NCI-H82 (cell line): Measurements from ENCODE around the gene ITFG1.
"Not testable (repeated sequence)": the region's sequence is repeated elsewhere in the genome, so short reads cannot be mapped to it uniquely, and the experiment has no call there.

ENCODE experiments used
- DNase-seq: peaks from one replicate; lab custom pipeline; 2025; lab: John Stamatoyannopoulos, UW

The ITFG1 gene

GRCh38 chr16:47324309-47324708 lies 136.6 kb downstream of the ITFG1 start:
- not testable (repeated sequence) for DNase-seq

GRCh38 chr16:47323241-47323640 lies 137.6 kb downstream of the ITFG1 start:
- DNase-seq = no peak

GRCh38 chr16:47320546-47321310 lies 140.1 kb downstream of the ITFG1 start:
- no peak for DNase-seq

GRCh38 chr16:47317465-47318240 lies 143.2 kb downstream of the ITFG1 start:
- no peak for DNase-seq

- DNase-seq = no peak
Measured at GRCh38 chr16:47316442-47317015, 144.3 kb downstream of the ITFG1 start.

GRCh38 chr16:47311738-47312505 lies 148.9 kb downstream of the ITFG1 start:
- DNase-seq = no peak

GRCh38 chr16:47310792-47311211 lies 150.1 kb downstream of the ITFG1 start:
- no peak for DNase-seq

- no peak for DNase-seq
Measured at GRCh38 chr16:47309581-47310312, 151.1 kb downstream of the ITFG1 start.

GRCh38 chr16:47308601-47309000 lies 152.3 kb downstream of the ITFG1 start:
- no peak for DNase-seq

- no peak for DNase-seq
Measured at GRCh38 chr16:47304563-47304962, 156.3 kb downstream of the ITFG1 start.

GRCh38 chr16:47299587-47299986 lies 161.3 kb downstream of the ITFG1 start:
- DNase-seq = no peak

GRCh38 chr16:47284999-47285398 lies 175.9 kb downstream of the ITFG1 start:
- no peak for DNase-seq

GRCh38 chr16:47278306-47278970 lies 182.4 kb downstream of the ITFG1 start:
- DNase-seq = no peak

GRCh38 chr16:47276522-47276921 lies 184.3 kb downstream of the ITFG1 start:
- DNase-seq = no peak

- no peak for DNase-seq
Measured at GRCh38 chr16:47262938-47263337, 197.9 kb downstream of the ITFG1 start.

- no peak for DNase-seq
Measured at GRCh38 chr16:47260503-47260902, 200.4 kb downstream of the ITFG1 start.

GRCh38 chr16:47258874-47259461 lies 201.9 kb downstream of the ITFG1 start:
- peak; percentile 46 for DNase-seq

- peak; percentile 2 for DNase-seq
Measured at GRCh38 chr16:47254756-47255155, 206.1 kb downstream of the ITFG1 start.

GRCh38 chr16:47250983-47251382 lies 209.9 kb downstream of the ITFG1 start:
- DNase-seq = no peak

- DNase-seq = no peak
Measured at GRCh38 chr16:47247690-47248089, 213.2 kb downstream of the ITFG1 start.

GRCh38 chr16:47244206-47244605 lies 216.7 kb downstream of the ITFG1 start:
- DNase-seq = no peak
